NCI-H510A treated with DMSO at 0.1 percent for 48 hours (cell line): ENCODE results near the gene P3H3.

Experiments
- DNase-seq: peaks from one replicate; lab custom pipeline; 2025; lab: John Stamatoyannopoulos, UW

The P3H3 gene, protein sequence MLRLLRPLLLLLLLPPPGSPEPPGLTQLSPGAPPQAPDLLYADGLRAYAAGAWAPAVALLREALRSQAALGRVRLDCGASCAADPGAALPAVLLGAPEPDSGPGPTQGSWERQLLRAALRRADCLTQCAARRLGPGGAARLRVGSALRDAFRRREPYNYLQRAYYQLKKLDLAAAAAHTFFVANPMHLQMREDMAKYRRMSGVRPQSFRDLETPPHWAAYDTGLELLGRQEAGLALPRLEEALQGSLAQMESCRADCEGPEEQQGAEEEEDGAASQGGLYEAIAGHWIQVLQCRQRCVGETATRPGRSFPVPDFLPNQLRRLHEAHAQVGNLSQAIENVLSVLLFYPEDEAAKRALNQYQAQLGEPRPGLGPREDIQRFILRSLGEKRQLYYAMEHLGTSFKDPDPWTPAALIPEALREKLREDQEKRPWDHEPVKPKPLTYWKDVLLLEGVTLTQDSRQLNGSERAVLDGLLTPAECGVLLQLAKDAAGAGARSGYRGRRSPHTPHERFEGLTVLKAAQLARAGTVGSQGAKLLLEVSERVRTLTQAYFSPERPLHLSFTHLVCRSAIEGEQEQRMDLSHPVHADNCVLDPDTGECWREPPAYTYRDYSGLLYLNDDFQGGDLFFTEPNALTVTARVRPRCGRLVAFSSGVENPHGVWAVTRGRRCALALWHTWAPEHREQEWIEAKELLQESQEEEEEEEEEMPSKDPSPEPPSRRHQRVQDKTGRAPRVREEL

DNA sequence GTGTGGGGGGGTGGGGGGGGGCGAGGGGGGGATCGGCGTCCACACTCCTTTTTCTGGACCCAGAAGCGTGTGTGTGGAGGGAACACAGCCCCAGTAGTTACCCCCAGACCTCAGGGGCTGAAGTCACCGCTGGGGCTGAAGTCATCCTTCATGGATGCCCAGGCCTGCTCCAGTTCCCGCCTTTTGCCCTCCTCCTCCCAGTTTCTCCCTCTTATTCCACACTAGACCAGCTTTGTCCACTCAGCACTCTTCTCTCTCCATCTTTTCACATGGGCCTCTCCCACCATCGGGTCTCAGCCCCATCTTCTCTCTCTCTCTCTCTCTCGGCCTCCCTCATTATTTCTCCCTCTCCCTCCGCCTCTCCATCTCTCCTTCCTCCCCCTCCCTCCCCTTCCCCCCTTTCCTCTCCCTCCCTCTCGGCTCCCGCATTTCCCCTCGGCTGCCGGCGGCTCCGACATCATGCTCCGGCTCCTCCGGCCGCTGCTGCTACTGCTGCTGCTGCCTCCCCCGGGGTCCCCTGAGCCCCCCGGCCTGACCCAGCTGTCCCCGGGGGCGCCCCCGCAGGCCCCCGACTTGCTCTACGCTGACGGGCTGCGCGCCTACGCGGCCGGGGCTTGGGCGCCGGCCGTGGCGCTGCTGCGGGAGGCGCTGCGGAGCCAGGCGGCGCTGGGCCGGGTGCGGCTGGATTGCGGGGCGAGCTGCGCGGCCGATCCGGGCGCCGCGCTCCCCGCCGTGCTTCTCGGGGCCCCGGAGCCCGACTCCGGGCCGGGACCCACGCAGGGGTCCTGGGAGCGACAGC is at the start of gene P3H3:
Gene P3H3 (plus strand): TSS at position 426 of the 799 bp plus-strand sequence. CDS start 34 bp downstream, at position 460.
- peak; percentile 23 for DNase-seq

DNA sequence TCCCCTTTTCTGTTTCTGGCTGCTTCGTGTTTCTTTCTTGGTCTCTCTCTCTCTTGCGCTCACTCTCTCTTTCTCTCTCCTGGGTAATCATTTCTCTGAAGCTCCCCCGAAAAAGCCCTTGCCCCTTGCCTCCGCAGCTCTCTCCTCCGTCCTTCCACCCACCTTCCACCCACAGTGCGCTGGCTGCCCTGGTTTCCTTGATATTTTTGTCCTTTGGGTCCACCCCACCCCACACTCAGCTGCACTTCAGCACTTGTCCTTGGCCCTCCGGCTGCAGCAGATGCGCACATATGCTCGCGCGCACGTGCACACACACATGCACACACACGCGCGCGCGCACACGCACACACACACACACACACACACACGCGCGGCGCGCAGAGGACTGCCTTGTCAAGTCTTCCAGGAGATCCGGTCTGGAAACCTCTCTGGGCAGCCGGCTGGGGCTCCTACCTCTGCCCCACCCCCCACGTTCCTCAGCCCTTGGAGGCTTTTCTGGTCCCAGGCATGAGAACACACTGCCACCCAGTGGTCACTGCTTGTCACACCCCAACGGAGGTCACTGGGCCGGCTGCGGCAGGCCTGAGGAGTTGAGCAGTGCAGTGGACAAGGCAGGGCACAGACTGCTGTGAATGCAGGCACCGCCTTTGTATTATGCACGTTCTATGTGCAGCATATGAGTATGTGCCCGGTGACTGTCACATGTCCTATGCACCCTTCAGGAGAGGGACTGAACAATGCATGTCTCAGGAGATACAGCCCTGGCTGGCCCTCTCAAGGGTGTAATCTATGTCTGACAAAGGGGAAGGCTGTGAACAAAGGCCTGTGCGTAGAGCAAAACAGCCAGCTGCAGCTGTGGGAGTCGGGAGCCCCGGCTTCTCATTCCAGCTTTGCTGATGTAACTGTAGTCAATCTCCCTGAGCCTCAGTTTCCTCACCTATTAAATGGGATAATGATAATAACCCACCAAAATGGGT is 49.3 kb upstream of the P3H3 start:
- peak; percentile 82 for DNase-seq

DNA sequence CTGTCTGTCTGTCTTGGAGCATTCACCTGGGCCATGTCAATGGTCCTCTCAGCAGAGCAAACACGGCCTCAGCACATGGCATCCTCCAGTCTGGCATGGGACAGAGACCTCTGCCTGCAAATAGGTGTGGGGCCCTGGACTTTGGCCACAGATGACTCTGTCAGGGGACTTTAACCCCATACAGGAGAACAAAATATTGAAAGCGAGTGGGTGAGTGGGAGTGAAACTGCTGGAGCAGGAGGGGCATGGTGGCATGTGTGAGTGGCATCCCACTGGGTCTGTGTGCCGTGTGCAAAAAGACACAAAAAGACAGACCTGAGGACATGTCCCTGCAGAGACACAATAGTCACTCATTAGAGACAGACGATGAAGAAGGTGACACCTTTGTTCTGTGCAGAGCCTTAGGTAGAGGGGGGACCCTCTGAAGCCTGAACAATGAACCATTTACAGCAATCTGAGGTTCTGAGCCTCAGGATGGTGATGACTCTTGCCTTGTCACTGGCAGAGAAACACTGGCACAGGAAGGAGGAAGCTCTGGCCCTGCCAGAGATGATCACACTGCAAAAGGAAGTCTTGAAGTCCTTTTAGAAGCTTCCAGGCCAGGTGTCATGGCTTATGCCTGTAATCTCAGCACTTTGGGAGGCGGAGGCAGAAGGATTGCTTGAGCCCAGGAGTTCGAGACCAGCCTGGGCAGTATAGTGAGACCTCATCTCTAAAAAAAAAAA is 48.3 kb upstream of the P3H3 start:
- DNase-seq, result no peak

DNA sequence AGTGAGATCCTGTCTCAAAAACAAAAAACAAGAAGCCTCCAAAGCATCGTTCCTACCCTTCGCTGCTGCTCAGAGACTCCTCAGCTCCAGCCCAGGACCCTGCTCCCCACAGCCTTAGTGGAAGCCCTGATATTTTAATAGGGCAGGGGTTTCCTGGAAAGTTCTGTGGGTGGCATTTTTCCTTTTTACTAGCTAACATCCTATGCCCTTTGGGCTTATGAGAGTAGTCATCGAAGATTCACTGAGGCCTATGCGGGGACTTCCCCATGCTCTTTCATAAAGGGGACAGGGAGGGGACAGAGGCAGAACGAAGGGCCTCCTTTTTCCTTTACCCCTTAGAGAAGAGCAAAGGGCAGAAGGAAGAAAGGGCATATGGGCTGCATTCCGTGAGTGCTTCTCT is 47.6 kb upstream of the P3H3 start:
- no peak for DNase-seq

DNA sequence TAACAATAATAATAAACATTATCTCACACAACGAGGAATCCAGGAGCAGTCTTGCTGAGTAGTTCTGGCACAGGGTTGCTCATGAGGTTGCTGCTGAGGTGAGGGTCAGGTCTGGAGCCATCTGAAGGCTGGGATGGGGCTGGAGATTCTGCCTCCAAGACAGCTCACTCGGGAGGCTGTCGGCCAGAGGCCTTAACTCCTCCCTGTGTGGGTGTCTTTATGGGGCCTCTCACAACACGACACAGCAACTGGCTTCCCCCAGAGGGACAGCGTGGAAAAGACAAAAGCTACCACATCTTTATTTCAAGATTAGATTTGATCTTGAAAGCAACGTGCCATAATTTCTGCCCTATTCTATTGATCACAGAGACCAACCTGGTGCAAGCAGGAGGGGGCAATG is 46.1 kb upstream of the P3H3 start:
- no peak for DNase-seq

DNA sequence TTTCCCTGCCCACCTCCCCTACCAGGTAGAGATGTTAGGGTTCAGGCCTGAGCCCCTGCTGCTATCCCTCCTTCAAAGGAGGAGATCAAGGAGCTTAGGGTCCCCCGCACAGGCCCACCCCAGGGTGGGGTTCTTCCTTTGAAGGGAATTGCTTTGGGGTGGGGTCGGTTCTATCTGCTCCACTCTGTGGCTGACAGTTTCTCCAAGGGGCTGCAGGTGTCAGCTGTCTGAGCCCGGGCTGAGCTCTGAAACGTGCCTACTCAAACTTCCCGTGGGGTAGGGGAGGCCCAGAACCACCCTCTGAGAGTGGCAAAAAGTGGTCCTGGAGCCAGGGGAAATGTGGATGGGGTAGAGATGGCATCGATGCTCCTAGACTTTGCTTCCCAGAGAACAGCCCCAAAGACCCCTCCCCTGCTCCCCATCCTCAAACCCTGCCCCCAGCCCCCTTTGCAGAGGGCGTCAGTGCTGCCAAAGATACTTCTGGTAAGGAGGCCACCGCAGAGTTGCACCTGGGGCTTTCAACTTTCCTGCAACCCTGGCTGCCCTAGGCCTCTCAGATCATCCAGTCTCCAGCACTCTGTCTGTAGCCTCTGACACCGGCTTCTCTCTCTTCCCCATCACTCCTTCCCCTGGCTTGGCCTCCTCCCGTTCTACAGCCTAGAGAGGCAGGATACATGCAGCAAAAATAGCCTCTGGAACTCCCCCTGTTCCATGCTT is 45.2 kb upstream of the P3H3 start:
- DNase-seq, result no peak

DNA sequence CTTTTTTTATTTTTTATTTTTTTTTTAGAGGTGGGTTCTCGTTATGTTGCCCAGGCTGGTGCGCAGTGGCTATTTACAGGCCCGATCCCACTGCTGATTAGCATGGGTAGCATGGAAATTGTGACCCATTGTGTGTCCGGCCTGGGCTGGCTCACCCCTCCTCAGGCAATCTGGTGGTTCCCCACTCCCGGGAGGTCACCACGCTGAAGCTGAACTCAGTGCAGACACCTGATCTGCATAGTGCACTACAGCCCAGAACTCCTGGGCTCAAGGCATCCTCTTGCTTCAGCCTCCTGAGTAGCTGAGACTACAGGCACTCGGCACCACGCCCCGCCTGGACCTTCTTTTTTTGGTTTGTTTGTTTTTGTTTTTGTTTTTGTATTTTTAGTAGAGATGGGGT is 44.4 kb upstream of the P3H3 start:
- DNase-seq, result no peak

DNA sequence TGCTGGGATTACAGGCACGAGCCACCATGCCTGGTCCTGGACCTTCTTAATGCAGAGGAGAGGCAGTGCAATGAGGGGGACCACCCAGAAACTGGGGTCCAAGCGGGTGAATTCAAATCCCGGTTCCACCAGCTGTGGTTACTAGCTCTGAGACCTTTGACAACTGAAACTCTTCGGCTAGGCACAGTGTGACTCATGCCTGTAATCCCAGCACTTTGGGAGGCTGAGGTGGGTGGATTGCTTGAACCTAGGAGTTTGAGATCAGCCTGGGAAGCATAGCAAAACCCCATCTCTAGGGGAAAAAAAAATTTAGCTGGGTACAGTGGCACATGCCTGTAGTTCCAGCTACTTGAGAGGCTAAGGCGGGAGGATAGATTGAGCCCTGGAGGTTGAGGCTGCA is 43.9 kb upstream of the P3H3 start:
- no peak for DNase-seq

DNA sequence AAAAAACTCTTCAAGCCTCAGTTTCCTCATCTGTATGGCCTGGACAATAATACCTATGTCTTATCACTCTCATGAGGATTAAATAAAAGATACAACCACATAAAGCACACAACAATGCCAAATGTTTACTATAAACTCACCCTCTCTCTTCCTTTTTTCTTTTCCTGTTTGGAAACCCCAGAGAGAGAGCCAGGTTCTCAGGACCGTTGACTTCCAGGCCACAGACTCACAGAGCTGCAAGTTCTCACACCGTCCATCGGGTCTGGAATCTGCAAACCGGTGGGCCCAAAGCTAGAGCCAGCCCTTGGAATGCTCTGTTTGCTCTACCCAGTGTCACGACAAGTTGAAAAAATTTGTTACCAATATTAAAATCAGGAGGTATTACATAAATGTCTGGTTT is 43.4 kb upstream of the P3H3 start:
- DNase-seq, result no peak

DNA sequence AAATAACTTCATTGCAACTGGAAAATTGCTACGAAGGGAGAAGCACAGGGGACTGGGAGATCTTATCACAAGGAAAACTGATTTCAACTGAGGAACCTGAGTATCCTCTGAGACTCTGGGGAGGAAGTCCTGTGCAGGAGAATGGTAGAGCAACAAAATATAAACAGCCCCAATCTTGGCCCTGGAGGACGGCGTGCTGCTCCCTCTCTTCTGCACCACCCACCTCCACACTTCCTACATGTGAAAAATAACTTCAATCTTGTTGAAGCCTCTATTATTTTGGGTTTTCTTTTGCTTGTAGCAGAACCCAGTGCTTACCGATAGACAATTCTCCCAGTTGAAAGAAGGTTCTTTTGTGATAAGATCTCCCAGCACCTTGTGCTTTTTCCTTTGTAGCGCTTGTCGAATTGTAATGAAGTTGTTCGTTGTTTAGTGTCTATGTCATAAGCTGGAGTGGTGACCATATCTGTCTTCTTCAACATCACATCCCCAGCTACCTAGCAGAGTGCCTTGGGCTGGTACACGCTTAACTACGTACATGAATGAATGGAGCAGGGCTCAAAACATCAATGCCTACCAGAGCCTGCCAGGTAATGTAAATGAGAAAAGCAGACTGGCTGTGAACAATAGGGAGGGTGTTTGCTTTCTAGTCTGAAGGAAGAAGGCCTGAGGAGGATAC is 41.7 kb upstream of the P3H3 start:
- DNase-seq, result no peak

DNA sequence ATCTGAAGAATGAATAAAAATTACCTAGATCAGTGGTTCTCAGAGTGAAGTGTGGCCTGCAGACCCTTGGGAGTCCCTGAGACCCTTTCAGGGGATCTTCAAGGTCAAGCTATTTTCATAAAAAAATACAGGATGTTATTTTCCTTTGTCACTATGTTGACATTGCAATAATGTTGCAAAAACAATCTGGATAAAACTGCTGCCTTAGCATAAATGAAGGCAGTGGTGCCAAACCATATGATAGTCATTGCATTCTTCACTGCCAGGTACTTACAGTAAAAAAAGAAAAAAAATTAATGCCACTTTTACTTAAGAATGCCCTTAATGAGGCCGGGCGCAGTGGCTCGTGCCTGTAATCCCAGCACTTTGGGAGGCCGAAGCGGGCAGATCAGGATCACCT is 40.9 kb upstream of the P3H3 start:
- DNase-seq, result no peak

DNA sequence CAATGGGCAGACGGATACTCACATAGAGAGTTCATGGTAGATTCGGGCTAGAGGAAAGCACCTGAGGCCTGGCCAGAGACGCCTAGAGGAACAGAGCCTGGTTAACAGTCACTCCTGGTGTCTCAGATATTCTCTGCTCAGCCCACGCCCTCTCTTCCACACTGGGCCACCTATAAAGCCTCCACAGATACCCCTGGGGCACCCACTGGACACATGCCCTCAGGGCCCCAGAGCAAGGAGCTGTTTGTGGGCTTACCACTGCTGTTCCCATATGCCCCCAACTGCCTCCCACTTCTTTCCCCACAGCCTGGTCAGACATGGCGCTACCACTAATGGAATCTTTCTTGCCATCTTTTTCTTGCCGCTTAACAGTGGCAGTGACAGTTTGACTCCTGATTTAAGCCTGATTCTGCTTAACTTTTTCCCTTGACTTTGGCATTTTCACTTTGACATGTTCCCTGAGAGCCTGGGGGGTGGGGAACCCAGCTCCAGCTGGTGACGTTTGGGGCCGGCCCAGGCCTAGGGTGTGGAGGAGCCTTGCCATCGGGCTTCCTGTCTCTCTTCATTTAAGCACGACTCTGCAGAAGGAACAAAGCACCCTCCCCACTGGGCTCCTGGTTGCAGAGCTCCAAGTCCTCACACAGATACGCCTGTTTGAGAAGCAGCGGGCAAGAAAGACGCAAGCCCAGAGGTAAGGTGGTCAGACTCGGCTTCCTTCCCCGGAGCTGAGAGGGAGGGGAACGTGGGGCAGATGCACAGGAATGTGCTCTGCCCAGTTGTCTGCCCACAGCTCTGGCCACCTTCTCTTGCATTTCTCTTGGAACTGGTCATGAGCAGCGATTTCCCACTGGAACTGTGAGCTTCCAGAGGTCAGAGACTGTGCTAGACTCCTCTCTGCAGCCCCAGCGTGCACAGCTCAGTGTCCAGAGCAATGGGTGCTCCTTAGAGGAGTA is 39.0 kb upstream of the P3H3 start, which contains the start of gene CD4:
Gene CD4 (plus strand): TSS at position 557 of the 953 bp plus-strand sequence. CDS start 10,611 bp downstream, outside the sequence.
- no peak for DNase-seq

DNA sequence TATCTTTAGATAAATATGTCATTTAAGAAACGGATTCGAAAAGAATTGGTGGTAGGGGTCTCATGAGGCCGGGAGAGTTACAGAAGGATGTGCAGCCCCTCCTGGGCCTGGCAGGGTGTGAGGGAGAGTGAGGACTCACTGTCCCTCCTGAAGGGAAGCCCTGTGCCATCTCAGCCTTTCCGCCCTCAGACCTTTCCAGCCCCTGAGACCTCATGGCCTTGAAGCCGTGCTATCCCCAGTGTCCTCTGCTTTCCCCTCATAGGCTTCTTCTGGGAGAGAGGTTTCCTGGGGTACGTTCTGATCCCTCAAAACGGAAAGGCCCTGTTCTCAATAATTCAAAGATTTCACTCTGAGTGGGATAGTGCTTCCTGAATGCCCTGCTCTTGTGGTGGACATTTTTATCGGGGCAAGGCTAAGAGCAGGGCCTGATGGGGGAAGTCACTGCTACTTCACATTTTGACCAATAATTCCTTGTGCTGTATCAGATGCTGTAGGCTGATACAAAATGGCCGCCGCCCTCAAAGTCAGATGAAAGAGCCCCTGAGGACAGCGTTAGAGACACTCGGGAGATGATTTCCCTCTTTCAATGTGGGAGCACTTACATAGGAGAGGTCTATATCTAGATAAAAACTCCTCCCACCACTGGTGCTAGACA is 37.6 kb upstream of the P3H3 start:
- DNase-seq, result no peak

DNA sequence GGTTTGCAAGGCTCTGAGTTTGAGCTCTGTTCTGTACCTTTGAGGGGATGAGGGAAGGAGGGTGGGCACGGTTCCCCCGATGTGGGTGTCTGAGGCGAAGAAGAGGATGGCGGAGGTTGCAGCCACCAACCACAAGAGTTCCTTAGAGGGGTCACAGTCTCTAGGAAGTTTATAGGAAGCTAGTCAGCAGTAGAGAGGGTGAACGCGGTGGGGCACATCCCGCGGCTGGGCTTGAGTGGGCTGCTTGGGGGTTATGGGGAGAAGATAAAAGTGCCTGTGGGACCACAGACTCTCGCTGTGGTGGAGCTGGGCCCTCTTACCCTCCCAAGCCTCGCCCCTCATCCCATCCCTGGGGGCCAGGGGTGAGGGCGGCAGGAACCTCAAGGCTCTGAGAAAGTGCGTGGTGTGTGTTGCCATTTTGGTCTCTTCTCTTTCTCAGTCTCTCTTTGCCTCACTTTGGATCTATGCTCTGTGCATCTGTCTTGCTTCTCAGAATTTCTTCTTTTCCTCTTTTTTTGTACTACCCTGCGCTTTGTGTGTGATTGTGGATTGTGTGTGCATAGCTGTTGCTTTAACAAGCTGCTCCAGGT is 36.2 kb upstream of the P3H3 start:
- no peak for DNase-seq

DNA sequence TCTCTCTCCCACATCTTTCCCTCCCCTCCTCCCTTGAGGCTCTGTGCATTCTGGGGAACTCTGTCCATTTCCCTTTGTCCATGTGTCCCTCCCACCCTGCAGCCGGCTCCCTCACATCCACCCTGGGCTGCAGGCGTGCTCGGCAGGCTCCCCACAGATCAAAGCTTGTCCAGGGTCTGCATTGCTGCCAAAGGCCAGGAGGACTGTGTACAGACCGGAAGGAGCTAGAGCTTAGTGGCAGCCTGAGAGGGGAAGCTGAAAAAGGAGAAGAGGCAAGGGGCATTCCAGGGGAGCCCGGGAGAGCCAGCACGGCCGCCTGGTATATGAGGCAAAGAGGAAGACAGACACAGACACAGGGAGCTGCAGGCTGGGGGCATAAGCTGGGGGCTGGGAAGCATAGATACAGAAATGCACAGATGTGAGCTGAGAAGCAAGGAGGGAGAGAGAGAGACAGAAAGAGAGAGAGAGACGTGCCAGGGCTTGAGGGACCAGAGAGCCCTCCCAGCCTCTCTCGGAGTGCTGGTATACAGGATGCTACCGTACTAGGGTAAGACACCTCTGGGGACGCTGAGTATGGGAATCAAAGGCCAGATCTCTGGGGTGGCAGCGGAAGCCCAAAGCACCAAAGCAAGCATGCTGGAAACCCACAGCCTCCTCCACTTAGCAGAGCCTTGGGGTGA is 35.5 kb upstream of the P3H3 start:
- DNase-seq, result no peak

DNA sequence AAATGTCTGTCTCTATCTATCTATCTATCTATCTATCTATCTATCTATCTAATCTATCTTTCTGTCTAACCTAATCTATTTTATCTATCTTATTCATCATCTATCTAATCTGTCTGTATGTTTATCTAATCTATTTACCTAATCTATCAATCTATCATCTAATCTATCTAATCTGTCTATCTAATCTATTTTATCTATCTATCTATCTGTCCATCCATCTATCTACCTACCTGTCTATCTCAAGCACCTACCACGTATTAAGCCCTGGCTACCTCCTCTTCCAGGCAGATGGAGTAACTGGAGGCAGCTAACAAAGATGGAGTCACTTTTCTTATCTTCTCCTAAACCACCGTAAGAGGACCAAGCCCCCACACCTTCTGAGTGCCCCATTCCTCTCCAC is 33.1 kb upstream of the P3H3 start:
- DNase-seq, result no peak

DNA sequence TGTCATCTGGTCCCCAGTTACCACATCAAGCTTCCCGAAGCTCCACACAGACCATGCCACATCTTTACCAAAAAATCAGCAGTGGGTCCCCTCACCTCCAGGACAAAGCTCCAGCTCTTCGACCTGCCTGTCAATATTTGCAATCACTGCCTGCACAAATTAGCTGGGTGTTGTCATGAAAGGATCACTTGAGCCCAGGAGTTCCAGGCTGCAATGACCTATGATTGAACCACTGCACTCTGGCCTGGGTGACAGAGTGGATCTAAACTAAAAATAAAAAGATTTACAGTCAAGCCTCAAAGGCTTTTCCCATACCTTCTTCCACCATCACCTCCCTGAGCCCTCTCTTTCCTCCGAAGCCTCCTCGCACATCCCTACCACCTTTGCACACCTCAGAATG is 31.6 kb upstream of the P3H3 start:
- no peak for DNase-seq
